ENCODE results near the gene CSGALNACT2.
"Not testable (repeated sequence)": the region's sequence is repeated elsewhere in the genome, so short reads cannot be mapped to it uniquely, and the experiment has no call there.

Gene CSGALNACT2

GRCh38 chr10:43183764-43184163, 45.5 kb downstream of the CSGALNACT2 start:
- not testable (repeated sequence) for DNase-seq (ENCODE audit: low read depth)

GRCh38 chr10:43186150-43186549, 47.9 kb downstream of the CSGALNACT2 start:
- DNase-seq (ENCODE audit: low read depth), result no peak

- DNase-seq (ENCODE audit: low read depth), result no peak
These were observed 49.0 kb downstream of the CSGALNACT2 start for GRCh38 chr10:43187213-43187612.

- no peak for DNase-seq (ENCODE audit: low read depth)
These were observed 50.5 kb downstream of the CSGALNACT2 start for GRCh38 chr10:43188702-43189101.

GRCh38 chr10:43190289-43190688, 52.0 kb downstream of the CSGALNACT2 start:
- DNase-seq (ENCODE audit: low read depth), result no peak

- DNase-seq (ENCODE audit: low read depth), result no peak
These were observed 52.5 kb downstream of the CSGALNACT2 start for GRCh38 chr10:43190775-43191174.

GRCh38 chr10:43192884-43193283, 54.6 kb downstream of the CSGALNACT2 start:
- no peak for DNase-seq (ENCODE audit: low read depth)

GRCh38 chr10:43193496-43194080, 55.3 kb downstream of the CSGALNACT2 start:
- no peak for DNase-seq (ENCODE audit: low read depth)

GRCh38 chr10:43194266-43194665, 56.0 kb downstream of the CSGALNACT2 start:
- DNase-seq (ENCODE audit: low read depth), result no peak

- DNase-seq (ENCODE audit: low read depth), result no peak
These were observed 56.6 kb downstream of the CSGALNACT2 start for GRCh38 chr10:43194859-43195258.

- no peak for DNase-seq (ENCODE audit: low read depth)
These were observed 57.3 kb downstream of the CSGALNACT2 start for GRCh38 chr10:43195557-43195956.

GRCh38 chr10:43196131-43196980, 58.1 kb downstream of the CSGALNACT2 start:
- no peak for DNase-seq (ENCODE audit: low read depth)

GRCh38 chr10:43196981-43197833, 59.0 kb downstream of the CSGALNACT2 start:
- no peak for DNase-seq (ENCODE audit: low read depth)

GRCh38 chr10:43197834-43198681, 59.8 kb downstream of the CSGALNACT2 start:
- no peak for DNase-seq (ENCODE audit: low read depth)

- DNase-seq (ENCODE audit: low read depth), result no peak
These were observed 60.4 kb downstream of the CSGALNACT2 start for GRCh38 chr10:43198682-43199005.

- DNase-seq (ENCODE audit: low read depth), result no peak
These were observed 60.9 kb downstream of the CSGALNACT2 start for GRCh38 chr10:43199088-43199683.

- no peak for DNase-seq (ENCODE audit: low read depth)
These were observed 61.7 kb downstream of the CSGALNACT2 start for GRCh38 chr10:43199684-43200537.

- DNase-seq (ENCODE audit: low read depth), result no peak
These were observed 62.5 kb downstream of the CSGALNACT2 start for GRCh38 chr10:43200538-43201390.

- DNase-seq (ENCODE audit: low read depth), result no peak
These were observed 63.4 kb downstream of the CSGALNACT2 start for GRCh38 chr10:43201545-43202131.

Measured in activated T-cell treated with anti-CD3 and anti-CD28 coated beads for 48 hours (primary cell).